Right forelimb (tissue), 1 donor: Measurements from ENCODE around the gene ARID1B.

Experiments
- DNase-seq: peaks from one replicate; pipeline ENCODE4 v3.0.0-alpha.2; 2018

The ARID1B gene

GRCh38 chr6:156883497-156884252 is 106.5 kb downstream of the ARID1B start:
- DNase-seq = no peak

GRCh38 chr6:156884306-156884705 is 107.1 kb downstream of the ARID1B start:
- DNase-seq = no peak

- DNase-seq = no peak
These were observed 108.4 kb downstream of the ARID1B start for GRCh38 chr6:156885562-156885961.

GRCh38 chr6:156886409-156886808 is 109.2 kb downstream of the ARID1B start:
- DNase-seq = no peak

- DNase-seq = no peak
These were observed 110.6 kb downstream of the ARID1B start for GRCh38 chr6:156887623-156888269.

GRCh38 chr6:156889469-156889868 is 112.3 kb downstream of the ARID1B start:
- no peak for DNase-seq

- no peak for DNase-seq
These were observed 112.8 kb downstream of the ARID1B start for GRCh38 chr6:156889986-156890385.

GRCh38 chr6:156890627-156891314 is 113.6 kb downstream of the ARID1B start:
- DNase-seq = no peak

GRCh38 chr6:156897907-156898531 is 120.8 kb downstream of the ARID1B start:
- DNase-seq = no peak

GRCh38 chr6:156899071-156899470 is 121.9 kb downstream of the ARID1B start:
- no peak for DNase-seq

GRCh38 chr6:156899532-156900135 is 122.5 kb downstream of the ARID1B start:
- no peak for DNase-seq

- DNase-seq = no peak
These were observed 123.1 kb downstream of the ARID1B start for GRCh38 chr6:156900292-156900691.

- no peak for DNase-seq
These were observed 124.3 kb downstream of the ARID1B start for GRCh38 chr6:156901309-156902019.

- DNase-seq = no peak
These were observed 125.6 kb downstream of the ARID1B start for GRCh38 chr6:156902782-156903181.

- DNase-seq = no peak
These were observed 127.2 kb downstream of the ARID1B start for GRCh38 chr6:156904176-156904967.

GRCh38 chr6:156905801-156906200 is 128.6 kb downstream of the ARID1B start:
- no peak for DNase-seq

- no peak for DNase-seq
These were observed 129.3 kb downstream of the ARID1B start for GRCh38 chr6:156906451-156906850.

GRCh38 chr6:156909212-156910010 is 132.2 kb downstream of the ARID1B start:
- DNase-seq = no peak

GRCh38 chr6:156910011-156910334 is 132.8 kb downstream of the ARID1B start:
- DNase-seq = no peak

- DNase-seq = no peak
These were observed 133.8 kb downstream of the ARID1B start for GRCh38 chr6:156910938-156911337.

- DNase-seq = no peak
These were observed 134.4 kb downstream of the ARID1B start for GRCh38 chr6:156911581-156911980.
